Esophagus muscularis mucosa (tissue), 4 donors: Measurements from ENCODE around the gene HBP1.

Experiments used
- CTCF ChIP-seq, 3 experiments: fragments of 200-600 bp in 2 of 3; fragments of 450-650 bp in 1 of 3; sonication (generic) in 2 of 3; IDR thresholded peaks; one replicate each; pipeline ENCODE4 v1.5.1; 2017 to 2019; ENCODE audit warnings: antibody characterized with exemption in 3 of 3, mild to moderate bottlenecking in 2 of 3, moderate library complexity in 1 of 3
- EP300 ChIP-seq: sonication (generic); formaldehyde crosslinking; IDR thresholded peaks from one replicate; pipeline ENCODE4 v1.6.1; 2017; ENCODE audit warnings: antibody characterized with exemption
- POLR2A ChIP-seq: fragments of 450-650 bp; IDR thresholded peaks from one replicate; pipeline ENCODE4 v1.6.1; 2017; ENCODE audit warnings: antibody characterized with exemption, moderate library complexity, mild to moderate bottlenecking, low read depth
- POLR2AphosphoS5 ChIP-seq, 2 donors: sonication (generic); formaldehyde crosslinking; IDR thresholded peaks; one replicate each; pipeline ENCODE4 v1.6.1; 2017; ENCODE audit warnings: antibody characterized with exemption in 2 of 2

- TF ChIP-seq CTCF (IDR thresholded peaks at IDR 0.05) (no peak), POLR2A (no peak), POLR2AphosphoS5 (IDR thresholded peaks at IDR 0.05) (no peak), EP300 (no peak)
Observed at GRCh38 chr7:107213193-107213788, 44.5 kb downstream of the HBP1 start.
